SU-DHL-6 (cell line): ENCODE data around the gene C11orf86.

Source experiments
- EZH2phosphoT487 ChIP-seq: fragments of 200-600 bp; sonication (generic), shearing (Covaris generic); conservative IDR thresholded peaks from 2 replicates; pipeline ENCODE4 v1.6.1; 2018; ENCODE audit warnings: mild to moderate bottlenecking, antibody characterized with exemption, low read length, moderate library complexity, mixed read lengths
- TF ChIP-seq, protein P1 (sequence below): fragments of 200-600 bp; sonication (generic); IDR thresholded peaks from one replicate; pipeline ENCODE4 v1.5.1; 2017; ENCODE audit warnings: antibody characterized with exemption, mild to moderate bottlenecking, low read length, moderate library complexity; ENCODE audit not compliant: insufficient read depth, poor library complexity, severe bottlenecking

DNA sequence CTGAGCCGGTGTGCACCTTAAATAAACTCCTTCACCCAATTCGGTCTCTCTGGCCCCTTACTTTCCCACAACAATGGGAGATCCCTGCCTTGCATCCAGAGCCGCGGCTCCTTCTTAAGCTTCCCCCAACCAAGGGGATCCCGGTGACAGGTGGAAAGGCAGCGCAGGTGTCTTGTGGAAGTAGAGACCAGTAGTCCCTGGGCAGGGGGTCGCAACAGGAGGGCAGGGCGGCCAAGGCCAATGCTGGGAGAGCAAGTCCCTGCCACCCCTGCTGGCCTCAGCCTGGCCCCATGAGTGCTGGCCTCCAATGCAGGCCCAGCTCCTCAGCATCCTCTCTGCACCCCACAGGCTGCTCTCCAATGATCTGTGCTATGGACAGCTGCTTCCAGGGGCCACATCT lies 39.9 kb downstream of the C11orf86 start:
- TF ChIP-seq, protein P1, sequence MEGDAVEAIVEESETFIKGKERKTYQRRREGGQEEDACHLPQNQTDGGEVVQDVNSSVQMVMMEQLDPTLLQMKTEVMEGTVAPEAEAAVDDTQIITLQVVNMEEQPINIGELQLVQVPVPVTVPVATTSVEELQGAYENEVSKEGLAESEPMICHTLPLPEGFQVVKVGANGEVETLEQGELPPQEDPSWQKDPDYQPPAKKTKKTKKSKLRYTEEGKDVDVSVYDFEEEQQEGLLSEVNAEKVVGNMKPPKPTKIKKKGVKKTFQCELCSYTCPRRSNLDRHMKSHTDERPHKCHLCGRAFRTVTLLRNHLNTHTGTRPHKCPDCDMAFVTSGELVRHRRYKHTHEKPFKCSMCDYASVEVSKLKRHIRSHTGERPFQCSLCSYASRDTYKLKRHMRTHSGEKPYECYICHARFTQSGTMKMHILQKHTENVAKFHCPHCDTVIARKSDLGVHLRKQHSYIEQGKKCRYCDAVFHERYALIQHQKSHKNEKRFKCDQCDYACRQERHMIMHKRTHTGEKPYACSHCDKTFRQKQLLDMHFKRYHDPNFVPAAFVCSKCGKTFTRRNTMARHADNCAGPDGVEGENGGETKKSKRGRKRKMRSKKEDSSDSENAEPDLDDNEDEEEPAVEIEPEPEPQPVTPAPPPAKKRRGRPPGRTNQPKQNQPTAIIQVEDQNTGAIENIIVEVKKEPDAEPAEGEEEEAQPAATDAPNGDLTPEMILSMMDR = no peak
- no peak for TF ChIP-seq EZH2phosphoT487
